Endothelial cell of umbilical vein (primary cell): Measurements from ENCODE around the gene TTC27. TPM values are rescaled to one million over a fixed set of nuclear protein-coding genes. Genes with fewer than 3 reads are reported as not detected.

Experiments used
- BruUV-seq: library from RNA; stranded (reverse); fragments of 400-500 nt; replicated peaks from 2 replicates; lab custom pipeline; 2021; lab: Mats Ljungman, UMichigan
- CTCF ChIA-PET: fragments of 300-600, 350-600 bp; sonication (Branson Sonifier 250); formaldehyde crosslinking; loops from one replicate; lab custom pipeline; 2021; ENCODE audit warnings: antibody characterized with exemption, inconsistent platforms; lab: Charles Lee
- POLR2A ChIA-PET: fragments of 300-600, 350-600 bp; sonication (Branson Sonifier 250); formaldehyde crosslinking; loops from one replicate; lab custom pipeline; 2021; ENCODE audit warnings: antibody characterized with exemption, inconsistent platforms; lab: Charles Lee
- DNase-seq: peaks from one replicate; pipeline ENCODE4 v3.0.0-alpha.2; 2011; ENCODE audit warnings: low read depth, low spot score
- FAIRE-seq: peaks from 2 replicates; lab custom pipeline; 2011; peaks lifted over from hg19 to GRCh38; lab: Jason Lieb, UNC
- H2AFZ ChIP-seq: 2 replicates; pipeline ENCODE4 v1.6.0; 2012; ENCODE audit warnings: low read depth, low read length, control low read depth, inconsistent platforms
- H3K27ac ChIP-seq: 2 replicates; pipeline ENCODE4 v1.5.1; 2011; ENCODE audit warnings: low read depth, mild to moderate bottlenecking, control low read depth, low read length, moderate library complexity; ENCODE audit not compliant: insufficient read depth
- H3K27me3 ChIP-seq, 2 experiments: 2 replicates each; pipeline versions ENCODE4 v1.6.0 to v1.6.1; 2011; ENCODE audit warnings: low read length in 2 of 2, mixed read lengths in 1 of 2; ENCODE audit not compliant: control insufficient read depth in 2 of 2, insufficient read depth in 2 of 2
- H3K36me3 ChIP-seq, 2 experiments: 2 replicates in 1 of 2; 3 replicates in 1 of 2; pipeline ENCODE4 v1.5.1; 2011; ENCODE audit warnings: low read length in 2 of 2, mild to moderate bottlenecking in 1 of 2, moderate library complexity in 1 of 2; ENCODE audit not compliant: control insufficient read depth in 2 of 2, insufficient read depth in 2 of 2; ENCODE audit errors: extremely low read depth in 1 of 2
- H3K4me1 ChIP-seq: 3 replicates; pipeline ENCODE4 v1.5.1; 2011; ENCODE audit warnings: mild to moderate bottlenecking, low read length; ENCODE audit not compliant: control insufficient read depth, insufficient read depth; ENCODE audit errors: extremely low read depth
- H3K4me2 ChIP-seq: 2 replicates; pipeline ENCODE4 v1.6.1; 2011; ENCODE audit warnings: low read length, control low read depth, mixed read lengths; ENCODE audit not compliant: insufficient read depth
- H3K4me3 ChIP-seq, 3 experiments: fragments of 200-600 bp in 1 of 3; sonication (generic), shearing (Covaris generic) in 1 of 3; replicated peaks in 1 of 3; 2 replicates each; pipeline ENCODE4 v1.5.1; 2011 to 2016; ENCODE audit warnings: control low read depth in 3 of 3, low read length in 3 of 3, mild to moderate bottlenecking in 2 of 3, inconsistent platforms in 1 of 3, low read depth in 1 of 3, moderate library complexity in 1 of 3; ENCODE audit not compliant: insufficient read depth in 1 of 3
- H3K79me2 ChIP-seq: 2 replicates; pipeline ENCODE4 v1.6.0; 2012; ENCODE audit warnings: low read length, inconsistent platforms; ENCODE audit not compliant: control insufficient read depth, insufficient read depth
- H3K9ac ChIP-seq: replicated peaks from 2 replicates; pipeline ENCODE3; 2011; ENCODE audit warnings: low read length, control low read depth; ENCODE audit not compliant: insufficient read depth; ENCODE audit errors: extremely low read depth
- H3K9me1 ChIP-seq: replicated peaks from 3 replicates; pipeline ENCODE4 v1.6.0; 2011; ENCODE audit warnings: mild to moderate bottlenecking, low read length; ENCODE audit not compliant: control insufficient read depth, insufficient read depth; ENCODE audit errors: extremely low read depth
- H3K9me3 ChIP-seq: replicated peaks from 2 replicates; pipeline ENCODE4 v1.5.1; 2012; ENCODE audit warnings: low read length, inconsistent platforms; ENCODE audit not compliant: control insufficient read depth, insufficient read depth
- H4K20me1 ChIP-seq: replicated peaks from 2 replicates; pipeline ENCODE3; 2011; ENCODE audit warnings: mild to moderate bottlenecking, low read length; ENCODE audit not compliant: control insufficient read depth, insufficient read depth; ENCODE audit errors: extremely low read depth
- FOS ChIP-seq: IDR thresholded peaks from 2 replicates; pipeline ENCODE4 v1.6.1; 2011; ENCODE audit warnings: mild to moderate bottlenecking, low read length, moderate library complexity, borderline replicate concordance; ENCODE audit not compliant: insufficient read depth
- GATA2 ChIP-seq: IDR thresholded peaks from 2 replicates; pipeline ENCODE4 v1.7.0; 2011; ENCODE audit warnings: low read depth, mild to moderate bottlenecking, moderate library complexity, mixed read lengths, low read length; ENCODE audit not compliant: insufficient read length, insufficient read depth
- JUN ChIP-seq: IDR thresholded peaks from 2 replicates; pipeline ENCODE4 v1.6.1; 2011; ENCODE audit warnings: borderline replicate concordance, low read depth; ENCODE audit not compliant: insufficient read length, insufficient read depth
- MYC ChIP-seq: IDR thresholded peaks from one replicate; pipeline ENCODE4 v1.6.1; 2011; ENCODE audit warnings: mild to moderate bottlenecking, low read depth, low read length
- POLR2AphosphoS5 ChIP-seq: IDR thresholded peaks from 2 replicates; pipeline ENCODE4 v1.6.1; 2012; ENCODE audit warnings: low read depth, mild to moderate bottlenecking, control low read depth, low read length, moderate library complexity; ENCODE audit not compliant: insufficient read depth
- dilution Hi-C: fragments of 300-500 bp; cut with MboI; formaldehyde crosslinking; loops from one replicate; pipeline ENCODE4 v1.15.0; 2019; ENCODE audit warnings: low sequenced_read_pairs; ENCODE audit not compliant: extremely low pct_ligation_motif_present
- intact Hi-C: fragments of 100-400 bp; cut with micrococcal nuclease; formaldehyde crosslinking; loops from one replicate; pipeline ENCODE4 v1.10.0; 2022
- polyA plus RNA-seq, 4 experiments: library from polyadenylated mRNA; depleted of rRNA in 3 of 4; stranded (reverse) in 3 of 4; unstranded in 1 of 4; fragments of >200 nt; gene quantifications; 2 replicates each; pipeline versions ENCODE4 v1.2.1 to v1.2.3, GENCODE V29; 2011 to 2012; ENCODE audit warnings: missing spikeins in 1 of 4
- total RNA-seq: library from RNA; stranded (reverse); gene quantifications from 2 replicates; pipeline ENCODE4 v1.2.3, GENCODE V29; 2021
- TF ChIP-seq, protein P1 (sequence below), 2 donors: IDR thresholded peaks; 1 replicate in 1 of 2; 2 replicates in 1 of 2; pipeline ENCODE4 v1.5.1; 2011; ENCODE audit warnings: low read length in 2 of 2, mild to moderate bottlenecking in 2 of 2, moderate library complexity in 2 of 2, control low read depth in 1 of 2, inconsistent platforms in 1 of 2, low read depth in 1 of 2; ENCODE audit not compliant: insufficient read depth in 1 of 2; ENCODE audit errors: extremely low read depth in 1 of 2

Gene TTC27
- total and polyA plus RNA-seq, 2 donors (not counting 3 experiments of a cell fraction or from before 2014, with no cell fraction given) = 16.3 to 20.1 TPM

DNA sequence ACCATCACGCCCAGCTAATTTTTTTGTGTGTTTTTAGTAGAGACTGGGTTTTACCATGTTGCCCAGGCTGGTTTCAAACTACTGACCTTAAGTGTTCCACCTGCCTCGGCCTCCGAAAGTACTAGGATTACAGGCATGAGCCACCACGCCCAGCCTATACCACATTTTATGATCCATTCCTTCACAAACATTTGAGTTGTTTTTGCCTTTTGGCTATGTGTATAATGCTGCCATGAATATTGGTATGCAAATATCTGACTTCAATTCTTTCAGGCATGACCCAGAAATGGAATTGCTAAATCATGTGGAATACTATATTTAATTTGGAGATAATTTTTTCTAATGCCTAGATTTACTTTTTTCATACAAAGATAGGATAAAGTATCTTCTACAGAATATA is 68.6 kb downstream of the TTC27 start:
- BruUV-seq = no TSS peak
- Histone ChIP-seq H3K9ac (no peak overlapping the region), H3K9me3 (no peaks in the 10 kb centered on the region), H3K4me2 (no peak overlapping the region), H3K9me1 (no peaks in the 10 kb centered on the region), H3K27me3 (no peaks in the 10 kb centered on the region), H3K4me3 (no peak overlapping the region), H4K20me1 (no peaks in the 10 kb centered on the region), H3K79me2 (no peaks in the 10 kb centered on the region), H3K4me1 (no peaks in the 10 kb centered on the region), H3K36me3 (no peaks in the 10 kb centered on the region), H3K27ac (no peak overlapping the region), H2AFZ (no peak overlapping the region)
- DNase-seq = no peak
- dilution Hi-C loops (no loop called here), intact Hi-C loops (no loop called here)
- ChIA-PET CTCF (interaction anchor here (0.9 to 1.3 kb wide), 3 partner anchors 11 to 24 kb away, joined by 3 to 4 read pairs (median 4); no protein-coding TSS in a partner anchor), POLR2A (no interaction called here)
- no peak for FAIRE-seq
- TF ChIP-seq JUN (no peak), FOS (no peak), MYC (no peak), POLR2AphosphoS5 (no peak), GATA2 (no peak)
- TF ChIP-seq, protein P1, sequence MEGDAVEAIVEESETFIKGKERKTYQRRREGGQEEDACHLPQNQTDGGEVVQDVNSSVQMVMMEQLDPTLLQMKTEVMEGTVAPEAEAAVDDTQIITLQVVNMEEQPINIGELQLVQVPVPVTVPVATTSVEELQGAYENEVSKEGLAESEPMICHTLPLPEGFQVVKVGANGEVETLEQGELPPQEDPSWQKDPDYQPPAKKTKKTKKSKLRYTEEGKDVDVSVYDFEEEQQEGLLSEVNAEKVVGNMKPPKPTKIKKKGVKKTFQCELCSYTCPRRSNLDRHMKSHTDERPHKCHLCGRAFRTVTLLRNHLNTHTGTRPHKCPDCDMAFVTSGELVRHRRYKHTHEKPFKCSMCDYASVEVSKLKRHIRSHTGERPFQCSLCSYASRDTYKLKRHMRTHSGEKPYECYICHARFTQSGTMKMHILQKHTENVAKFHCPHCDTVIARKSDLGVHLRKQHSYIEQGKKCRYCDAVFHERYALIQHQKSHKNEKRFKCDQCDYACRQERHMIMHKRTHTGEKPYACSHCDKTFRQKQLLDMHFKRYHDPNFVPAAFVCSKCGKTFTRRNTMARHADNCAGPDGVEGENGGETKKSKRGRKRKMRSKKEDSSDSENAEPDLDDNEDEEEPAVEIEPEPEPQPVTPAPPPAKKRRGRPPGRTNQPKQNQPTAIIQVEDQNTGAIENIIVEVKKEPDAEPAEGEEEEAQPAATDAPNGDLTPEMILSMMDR (IDR thresholded peaks at IDR 0.05; ENCODE audit: extremely low read depth in 1 of 2, insufficient read depth in 1 of 2, low read depth in 1 of 2, low read length in 2 of 2) = no peak
